Psoas muscle (tissue), 8 donors: Measurements from ENCODE around the gene CHID1. TPM values are rescaled to one million over a fixed set of nuclear protein-coding genes. Genes with fewer than 3 reads are reported as not detected.

Experiments
- ATAC-seq, 4 donors: fragments of 200-7000 bp; cut with Tn5 transposase; one replicate each; pipeline ENCODE4 v1.9.1; 2020; ENCODE audit warnings: moderate library complexity in 3 of 4, mild to moderate bottlenecking in 2 of 4
- DNase-seq, 2 donors: peaks; one replicate each; pipeline ENCODE4 v3.0.0-alpha.2; 2020
- H3K27ac ChIP-seq: fragments of 200-600 bp; one replicate; pipeline ENCODE4 v1.8.0; 2022
- H3K27me3 ChIP-seq, 3 donors: fragments of 200-600 bp in 1 of 3; one replicate each; pipeline versions ENCODE4 v1.6.1 to v1.8.0; 2013 to 2022; ENCODE audit warnings: low read length in 2 of 3, mild to moderate bottlenecking in 2 of 3, moderate library complexity in 1 of 3; ENCODE audit not compliant: insufficient read depth in 3 of 3
- H3K36me3 ChIP-seq, 2 donors: fragments of 200-600 bp in 1 of 2; one replicate each; pipeline versions ENCODE4 v1.6.1 to v1.8.0; 2013 to 2022; ENCODE audit warnings: low read depth in 1 of 2, mild to moderate bottlenecking in 1 of 2, moderate library complexity in 1 of 2; ENCODE audit not compliant: insufficient read depth in 1 of 2
- H3K4me1 ChIP-seq: fragments of 200-600 bp; one replicate; pipeline ENCODE4 v1.8.0; 2022
- H3K4me3 ChIP-seq: fragments of 200-600 bp; one replicate; pipeline ENCODE4 v1.8.0; 2022; ENCODE audit warnings: mild to moderate bottlenecking
- H3K9me3 ChIP-seq: fragments of 200-600 bp; one replicate; pipeline ENCODE4 v1.8.0; 2022
- CTCF ChIP-seq: fragments of 200-600 bp; IDR thresholded peaks from one replicate; pipeline ENCODE4 v1.8.0; 2022; ENCODE audit warnings: antibody characterized with exemption
- WGBS, 3 donors: extraction: QIAGEN DNeasy Blood & Tissue Kit; methylation state at CpG; one replicate each; pipeline versions ENCODE4 v1.1.6 to v1.1.7; 2013; 5-methylcytosine and 5-hydroxymethylcytosine counted together
- intact Hi-C, 2 donors: fragments of 100-400 bp; cut with DNase I; formaldehyde crosslinking; loops; one replicate each; pipeline versions ENCODE4 v1.11.0 to v1.14.2; 2022
- polyA plus RNA-seq, 3 donors: library from polyadenylated mRNA; stranded (reverse); fragments of 200-250 nt; gene quantifications; one replicate each; pipeline ENCODE4 v1.2.3, GENCODE V29; 2013
- total RNA-seq, 4 donors: library from RNA; stranded (reverse); fragmentation: NEBNext Ultra II Directional in 2 of 4; extraction: Animal tissue kit (Norgen Biotek cat#: 25700) in 2 of 4; gene quantifications; one replicate each; pipeline versions ENCODE4 v1.2.1 to v1.2.4, GENCODE V29; 2021 to 2023
- donor health status: healthy with polysubstance abuse.
- donor health status: DM: no; HTN: no; CAD: no; lungs with moderate emphysema.
- donor health status: Bipolar disorder and iron deficiency.
- donor health status: healthy.
- donor health status: DM: yes; HTN: yes; CAD: no.
- donor health status: DM: no; HTN: no; CAD: no.
- donor health status: DM: no; HTN: no; CAD: no.
- donor health status: DM: yes; HTN: yes; CAD: no.

The CHID1 gene
- total and polyA plus RNA-seq, 7 donors = 25.5 to 44.5 (median 34.3) TPM

- TF ChIP-seq CTCF = no peak
- DNase-seq = no peak
- peaks cover 7% of the 10 kb centered on the region for H3K4me1 ChIP-seq
- H3K27ac ChIP-seq = no peak overlapping the region
- no peak for ATAC-seq
- WGBS, 3 donors = 94 to 97% (median 97%) methylated on average over 17 of the region's 17 CpGs
- intact Hi-C loops = no loop called here
- no peaks in the 10 kb centered on the region for H3K27me3 ChIP-seq
- H3K4me3 ChIP-seq = no peak overlapping the region
- H3K36me3 ChIP-seq = peaks cover 0 to 22% of the 10 kb centered on the region in 2 donors
- no peaks in the 10 kb centered on the region for H3K9me3 ChIP-seq
These were observed 24.0 kb downstream of the CHID1 start for GRCh38 chr11:886568-886967.

GRCh38 chr11:884578-885070 is 26.0 kb downstream of the CHID1 start:
- DNase-seq = no peak
- ATAC-seq = no peak
- H3K9me3 ChIP-seq = no peaks in the 10 kb centered on the region
- H3K4me3 ChIP-seq = no peak overlapping the region
- no peaks in the 10 kb centered on the region for H3K27me3 ChIP-seq
- H3K4me1 ChIP-seq = peaks cover 7% of the 10 kb centered on the region
- no peak for TF ChIP-seq CTCF
- H3K36me3 ChIP-seq = peaks cover 2 to 29% of the 10 kb centered on the region in 2 donors
- H3K27ac ChIP-seq = no peak overlapping the region
- 87 to 88% (median 87%) methylated on average over 14 to 16 of the region's 16 CpGs for WGBS, 3 donors
- intact Hi-C loops = no loop called here

- Histone ChIP-seq H3K9me3 (no peaks in the 10 kb centered on the region), H3K27me3 (no peaks in the 10 kb centered on the region), H3K36me3 (peaks cover 2 to 29% of the 10 kb centered on the region in 2 donors), H3K27ac (no peak overlapping the region), H3K4me3 (no peak overlapping the region), H3K4me1 (peaks cover 6% of the 10 kb centered on the region)
- no peak for DNase-seq
- 88 to 91% (median 91%) methylated on average over 10 of the region's 10 CpGs for WGBS, 3 donors
- intact Hi-C loops = no loop called here
- TF ChIP-seq CTCF = no peak
- ATAC-seq = no peak
These were observed 27.1 kb downstream of the CHID1 start for GRCh38 chr11:883527-883926.

GRCh38 chr11:882596-882995 is 28.0 kb downstream of the CHID1 start:
- no peak for ATAC-seq
- H3K27me3 ChIP-seq = no peaks in the 10 kb centered on the region
- H3K27ac ChIP-seq = no peak overlapping the region
- intact Hi-C loops = no loop called here
- H3K4me1 ChIP-seq = no peaks in the 10 kb centered on the region
- no peak for DNase-seq
- H3K36me3 ChIP-seq = peaks cover 2 to 29% of the 10 kb centered on the region in 2 donors
- 89 to 93% (median 91%) methylated on average over 14 of the region's 14 CpGs for WGBS, 3 donors
- H3K4me3 ChIP-seq = no peak overlapping the region
- H3K9me3 ChIP-seq = no peaks in the 10 kb centered on the region
- TF ChIP-seq CTCF = no peak

GRCh38 chr11:880447-880846 is 30.2 kb downstream of the CHID1 start:
- 89 to 92% (median 92%) methylated on average over 14 of the region's 14 CpGs for WGBS, 3 donors
- intact Hi-C loops = no loop called here
- no peak overlapping the region for H3K27ac ChIP-seq
- peaks cover 11% of the 10 kb centered on the region for H3K4me1 ChIP-seq
- H3K9me3 ChIP-seq = no peaks in the 10 kb centered on the region
- TF ChIP-seq CTCF = no peak
- ATAC-seq = no peak
- no peak overlapping the region for H3K4me3 ChIP-seq
- H3K27me3 ChIP-seq = no peaks in the 10 kb centered on the region
- peaks cover 2 to 29% of the 10 kb centered on the region in 2 donors for H3K36me3 ChIP-seq
- DNase-seq = no peak
